Measurements from ENCODE around the gene GPR142.

Gene GPR142

GRCh38 chr17:74380086-74380958 lies 13.0 kb downstream of the GPR142 start:
- Histone ChIP-seq H3K36me3 (no peaks in the 10 kb centered on the region), H3K9me3 (replicated peaks in 1 of 11) (no peaks in the 10 kb centered on the region), H4K20me1 (no peaks in the 10 kb centered on the region), H3K27me3 (no peaks in the 10 kb centered on the region; a peak in 1 of 22 replicates), H3K9ac (peak overlapping the region; percentile 33 to 71 (median 55); a peak in 18 of 22 replicates), H3K4me1 (peaks cover 16 to 78% (median 59%) of the 10 kb centered on the region in 10 experiments), H3K27ac (peak overlapping the region in 9 of 11 experiments; percentile 20 to 70 (median 50); a peak in 15 of 22 replicates), H3K4me3 (peak overlapping the region in 7 of 10 experiments; percentile 11 to 51 (median 29); a peak in 10 of 20 replicates), H3K4me2 (peak overlapping the region; percentile 87 to 98 (median 93))
- TF ChIP-seq Cebpa-rat (IDR thresholded peaks at IDR 0.05): no peak

GRCh38 chr17:74380959-74381808 lies 13.9 kb downstream of the GPR142 start:
- H4K20me1 ChIP-seq: no peaks in the 10 kb centered on the region
- H3K9ac ChIP-seq: no peak overlapping the region
- peaks cover 20 to 76% (median 55%) of the 10 kb centered on the region in 10 experiments for H3K4me1 ChIP-seq
- no peak overlapping the region for H3K4me3 ChIP-seq
- no peak overlapping the region for H3K27ac ChIP-seq
- H3K27me3 ChIP-seq: no peaks in the 10 kb centered on the region; a peak in 1 of 22 replicates
- H3K4me2 ChIP-seq: peak overlapping the region in 8 of 11 experiments; percentile 87 to 98 (median 93); a peak in 8 of 22 replicates
- H3K9me3 ChIP-seq (replicated peaks in 1 of 11): no peaks in the 10 kb centered on the region
- H3K36me3 ChIP-seq: no peaks in the 10 kb centered on the region
- TF ChIP-seq Cebpa-rat (IDR thresholded peaks at IDR 0.05): no peak

- no peaks in the 10 kb centered on the region for H4K20me1 ChIP-seq
- H3K36me3 ChIP-seq: no peaks in the 10 kb centered on the region
- peak in 1 of 11 experiments; percentile 13; a peak in 2 of 22 replicates for TF ChIP-seq Cebpa-rat (IDR thresholded peaks at IDR 0.05)
- H3K27me3 ChIP-seq: no peaks in the 10 kb centered on the region; a peak in 1 of 22 replicates
- no peak overlapping the region for H3K27ac ChIP-seq
- no peak overlapping the region for H3K4me3 ChIP-seq
- no peak overlapping the region for H3K9ac ChIP-seq
- H3K4me2 ChIP-seq: 0 out of 22 replicates have a peak overlapping the region, but pooled peaks of 1 of the 11 experiments have one; percentile 15
- peaks cover 24 to 59% (median 38%) of the 10 kb centered on the region in 10 experiments for H3K4me1 ChIP-seq
- no peaks in the 10 kb centered on the region for H3K9me3 ChIP-seq (replicated peaks in 1 of 11)
Observed at GRCh38 chr17:74383141-74383540, 15.8 kb downstream of the GPR142 start.

GRCh38 chr17:74385201-74385600 lies 17.9 kb downstream of the GPR142 start:
- peaks cover 4 to 39% (median 20%) of the 10 kb centered on the region in 10 experiments for H3K4me1 ChIP-seq

GRCh38 chr17:74386386-74386785 lies 19.1 kb downstream of the GPR142 start:
- Histone ChIP-seq H3K4me2 (peak overlapping the region in 4 of 11 experiments; percentile 2 to 27 (median 12); a peak in 2 of 22 replicates), H3K9ac (no peak overlapping the region), H3K4me3 (no peak overlapping the region), H3K27me3 (no peaks in the 10 kb centered on the region; a peak in 1 of 22 replicates), H3K9me3 (replicated peaks in 1 of 11) (peaks cover 0 to 4% (median 0%) of the 10 kb centered on the region in 11 experiments; a peak in 4 of 22 replicates), H3K4me1 (peaks cover 7 to 38% (median 18%) of the 10 kb centered on the region in 10 experiments; a peak in 19 of 20 replicates), H4K20me1 (no peaks in the 10 kb centered on the region), H3K36me3 (no peaks in the 10 kb centered on the region), H3K27ac (no peak overlapping the region)
- TF ChIP-seq Cebpa-rat (IDR thresholded peaks at IDR 0.05): no peak

More at GRCh38 chr17:74385201-74385600, 17.9 kb downstream of the GPR142 start:
- H3K4me3 ChIP-seq: no peak overlapping the region
- no peak overlapping the region for H3K27ac ChIP-seq
- H3K4me2 ChIP-seq: 0 out of 22 replicates have a peak overlapping the region, but pooled peaks of 3 of the 11 experiments have one; percentile 6 to 33 (median 10)
- no peaks in the 10 kb centered on the region for H3K9me3 ChIP-seq (replicated peaks in 1 of 11)
- no peak for TF ChIP-seq Cebpa-rat (IDR thresholded peaks at IDR 0.05)
- H4K20me1 ChIP-seq: no peaks in the 10 kb centered on the region
- no peaks in the 10 kb centered on the region for H3K36me3 ChIP-seq
- no peak overlapping the region for H3K9ac ChIP-seq
- H3K27me3 ChIP-seq: no peaks in the 10 kb centered on the region; a peak in 1 of 22 replicates

GRCh38 chr17:74387365-74388218 lies 20.3 kb downstream of the GPR142 start:
- Histone ChIP-seq H3K36me3 (no peaks in the 10 kb centered on the region), H4K20me1 (no peaks in the 10 kb centered on the region), H3K27ac (no peak overlapping the region), H3K4me1 (peaks cover 7 to 50% (median 30%) of the 10 kb centered on the region in 10 experiments; a peak in 19 of 20 replicates), H3K9ac (no peak overlapping the region), H3K9me3 (replicated peaks in 1 of 11) (peaks cover 0 to 16% (median 0%) of the 10 kb centered on the region in 11 experiments; a peak in 7 of 22 replicates), H3K4me3 (no peak overlapping the region), H3K4me2 (no peak overlapping the region), H3K27me3 (no peaks in the 10 kb centered on the region; a peak in 1 of 22 replicates)
- no peak for TF ChIP-seq Cebpa-rat (IDR thresholded peaks at IDR 0.05)

GRCh38 chr17:74389084-74389753 lies 21.9 kb downstream of the GPR142 start:
- H4K20me1 ChIP-seq: no peaks in the 10 kb centered on the region
- TF ChIP-seq Cebpa-rat (IDR thresholded peaks at IDR 0.05): no peak
- H3K9ac ChIP-seq: no peak overlapping the region
- H3K4me3 ChIP-seq: no peak overlapping the region
- H3K36me3 ChIP-seq: no peaks in the 10 kb centered on the region
- peaks cover 0 to 21% (median 0%) of the 10 kb centered on the region in 11 experiments; a peak in 7 of 22 replicates for H3K9me3 ChIP-seq (replicated peaks in 1 of 11)
- no peak overlapping the region for H3K27ac ChIP-seq
- H3K4me1 ChIP-seq: peaks cover 10 to 56% (median 44%) of the 10 kb centered on the region in 10 experiments; a peak in 19 of 20 replicates
- 0 out of 22 replicates have a peak overlapping the region, but pooled peaks of 1 of the 11 experiments have one; percentile 10 for H3K4me2 ChIP-seq
- H3K27me3 ChIP-seq: no peaks in the 10 kb centered on the region; a peak in 1 of 22 replicates
